Adrenal gland (tissue), 5 donors: ENCODE measurements around the gene MAP3K20.

Experiments
- POLR2A ChIP-seq, 2 donors: fragments of 450-650 bp; IDR thresholded peaks; one replicate each; pipeline ENCODE4 v1.6.1; 2017; ENCODE audit warnings: antibody characterized with exemption in 2 of 2, mild to moderate bottlenecking in 2 of 2, moderate library complexity in 1 of 2
- TF ChIP-seq, protein P1 (sequence below), 6 experiments: fragments of 450-650 bp in 4 of 6; fragments of 200-600 bp in 2 of 6; sonication (generic) in 1 of 6; IDR thresholded peaks; 1 replicate in 5 of 6; 2 replicates in 1 of 6; pipeline versions ENCODE4 v1.5.1 to v1.8.0; 2016 to 2021; ENCODE audit warnings: antibody characterized with exemption in 6 of 6, mild to moderate bottlenecking in 2 of 6, moderate library complexity in 1 of 6
- donor health status: DM: no; HTN: no; CAD: no.

DNA sequence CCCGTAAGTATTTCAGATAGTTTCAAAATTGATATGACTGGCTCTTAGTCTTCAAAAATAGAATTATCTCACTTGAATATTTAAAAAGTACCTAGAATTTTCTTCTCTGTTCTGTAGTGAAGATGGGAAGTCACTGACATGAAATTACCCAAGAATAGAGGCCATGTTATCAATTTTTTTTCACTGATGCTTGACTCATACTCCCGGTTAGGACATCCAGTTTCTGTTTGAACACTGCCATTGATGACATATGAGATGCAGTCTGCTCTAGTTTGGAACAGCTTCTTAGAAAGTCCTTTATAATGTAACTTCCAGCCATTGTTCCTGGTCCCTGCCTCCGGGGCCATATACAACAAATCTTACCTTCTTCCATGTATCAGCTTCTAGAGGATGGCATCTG is 26.0 kb downstream of the MAP3K20 start:
- TF ChIP-seq, protein P1, sequence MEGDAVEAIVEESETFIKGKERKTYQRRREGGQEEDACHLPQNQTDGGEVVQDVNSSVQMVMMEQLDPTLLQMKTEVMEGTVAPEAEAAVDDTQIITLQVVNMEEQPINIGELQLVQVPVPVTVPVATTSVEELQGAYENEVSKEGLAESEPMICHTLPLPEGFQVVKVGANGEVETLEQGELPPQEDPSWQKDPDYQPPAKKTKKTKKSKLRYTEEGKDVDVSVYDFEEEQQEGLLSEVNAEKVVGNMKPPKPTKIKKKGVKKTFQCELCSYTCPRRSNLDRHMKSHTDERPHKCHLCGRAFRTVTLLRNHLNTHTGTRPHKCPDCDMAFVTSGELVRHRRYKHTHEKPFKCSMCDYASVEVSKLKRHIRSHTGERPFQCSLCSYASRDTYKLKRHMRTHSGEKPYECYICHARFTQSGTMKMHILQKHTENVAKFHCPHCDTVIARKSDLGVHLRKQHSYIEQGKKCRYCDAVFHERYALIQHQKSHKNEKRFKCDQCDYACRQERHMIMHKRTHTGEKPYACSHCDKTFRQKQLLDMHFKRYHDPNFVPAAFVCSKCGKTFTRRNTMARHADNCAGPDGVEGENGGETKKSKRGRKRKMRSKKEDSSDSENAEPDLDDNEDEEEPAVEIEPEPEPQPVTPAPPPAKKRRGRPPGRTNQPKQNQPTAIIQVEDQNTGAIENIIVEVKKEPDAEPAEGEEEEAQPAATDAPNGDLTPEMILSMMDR (IDR thresholded peaks at IDR 0.05), result no peak
- TF ChIP-seq POLR2A (IDR thresholded peaks at IDR 0.05), result no peak
